Loucy (cell line): ENCODE measurements around the gene ZFYVE1.
"Not testable (repeated sequence)": the region's sequence is repeated elsewhere in the genome, so short reads cannot be mapped to it uniquely, and the experiment has no call there.

ENCODE experiments used
- EZH2phosphoT487 ChIP-seq: fragments of 200-600 bp; IDR thresholded peaks from 2 replicates; pipeline ENCODE4 v1.6.1; 2018; ENCODE audit warnings: antibody characterized with exemption, mild to moderate bottlenecking, moderate library complexity, borderline replicate concordance
- TF ChIP-seq, protein P1 (sequence below): fragments of 200-600 bp; sonication (generic); conservative IDR thresholded peaks from 2 replicates; pipeline ENCODE4 v1.5.1; 2014; ENCODE audit warnings: mild to moderate bottlenecking, antibody characterized with exemption, low read length

DNA sequence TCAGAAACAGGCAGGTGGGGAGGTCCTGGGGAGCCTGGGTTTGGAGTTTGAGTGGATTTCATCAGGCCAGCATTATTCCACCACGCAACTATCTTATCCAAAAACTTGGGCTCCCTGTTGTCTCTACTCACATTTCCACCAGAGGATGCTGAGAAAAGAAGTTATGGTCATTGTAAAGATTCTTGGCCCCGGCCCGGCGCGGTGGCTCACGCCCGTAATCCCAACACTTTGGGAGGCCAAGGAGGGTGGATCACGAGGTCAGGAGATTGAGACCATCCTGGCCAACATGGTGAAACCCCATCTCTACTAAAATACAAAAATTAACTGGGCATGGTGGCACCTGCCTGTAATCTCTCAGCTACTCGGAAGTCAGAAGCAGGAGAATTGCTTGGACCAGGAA lies 70.2 kb downstream of the ZFYVE1 start:
- TF ChIP-seq, protein P1, sequence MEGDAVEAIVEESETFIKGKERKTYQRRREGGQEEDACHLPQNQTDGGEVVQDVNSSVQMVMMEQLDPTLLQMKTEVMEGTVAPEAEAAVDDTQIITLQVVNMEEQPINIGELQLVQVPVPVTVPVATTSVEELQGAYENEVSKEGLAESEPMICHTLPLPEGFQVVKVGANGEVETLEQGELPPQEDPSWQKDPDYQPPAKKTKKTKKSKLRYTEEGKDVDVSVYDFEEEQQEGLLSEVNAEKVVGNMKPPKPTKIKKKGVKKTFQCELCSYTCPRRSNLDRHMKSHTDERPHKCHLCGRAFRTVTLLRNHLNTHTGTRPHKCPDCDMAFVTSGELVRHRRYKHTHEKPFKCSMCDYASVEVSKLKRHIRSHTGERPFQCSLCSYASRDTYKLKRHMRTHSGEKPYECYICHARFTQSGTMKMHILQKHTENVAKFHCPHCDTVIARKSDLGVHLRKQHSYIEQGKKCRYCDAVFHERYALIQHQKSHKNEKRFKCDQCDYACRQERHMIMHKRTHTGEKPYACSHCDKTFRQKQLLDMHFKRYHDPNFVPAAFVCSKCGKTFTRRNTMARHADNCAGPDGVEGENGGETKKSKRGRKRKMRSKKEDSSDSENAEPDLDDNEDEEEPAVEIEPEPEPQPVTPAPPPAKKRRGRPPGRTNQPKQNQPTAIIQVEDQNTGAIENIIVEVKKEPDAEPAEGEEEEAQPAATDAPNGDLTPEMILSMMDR = not testable (repeated sequence)
- not testable (repeated sequence) for TF ChIP-seq EZH2phosphoT487
